Cardiac muscle cell (in vitro differentiated cells and primary cell): ENCODE measurements around the gene OR4D11. TPM values are rescaled to one million over a fixed set of nuclear protein-coding genes. Genes with fewer than 3 reads are reported as not detected.

ENCODE experiments used
- DNase-seq, 2 donors: peaks; one replicate each; pipeline versions ENCODE4 v3.0.0 to v3.0.0-alpha.2; 2010 to 2017; ENCODE audit warnings: low read depth in 1 of 2, low spot score in 1 of 2
- H3K27ac ChIP-seq: fragments of 200-600 bp; sonication (generic); 2 replicates; pipeline ENCODE4 v1.5.1; 2016
- H3K27me3 ChIP-seq: fragments of 200-600 bp; sonication (generic); 2 replicates; pipeline ENCODE4 v1.6.0; 2016; ENCODE audit warnings: control low read depth
- H3K36me3 ChIP-seq: fragments of 200-600 bp; sonication (generic); 2 replicates; pipeline ENCODE4 v1.5.1; 2016; ENCODE audit warnings: control low read depth
- H3K4me1 ChIP-seq: fragments of 200-600 bp; sonication (generic); 2 replicates; pipeline ENCODE4 v1.8.1; 2017; ENCODE audit warnings: low read depth, mild to moderate bottlenecking, mixed run types
- H3K4me3 ChIP-seq: fragments of 200-600 bp; sonication (generic); 2 replicates; pipeline ENCODE4 v1.5.1; 2016; ENCODE audit warnings: mild to moderate bottlenecking
- H3K9me3 ChIP-seq: fragments of 200-600 bp; sonication (generic); 2 replicates; pipeline ENCODE4 v1.5.1; 2017; ENCODE audit warnings: low read depth, mild to moderate bottlenecking, control low read depth
- CTCF ChIP-seq: IDR thresholded peaks from 2 replicates; pipeline ENCODE4 v1.5.1; 2012; ENCODE audit warnings: low read depth, mild to moderate bottlenecking, low read length
- polyA plus RNA-seq: library from polyadenylated mRNA; unstranded; fragments of >200 nt; fragmentation: Nextera tagmentation; extraction: Ambion mirVana; gene quantifications from 2 replicates; pipeline ENCODE4 v1.2.1, GENCODE V29; 2016
- total RNA-seq: library from RNA; depleted of rRNA; stranded (reverse); fragments of >200 nt; gene quantifications from 2 replicates; pipeline ENCODE4 v1.2.3, GENCODE V29; 2016

OR4D11 gene
- total and polyA plus RNA-seq, 2 experiments from 2014 or later, result not detected

GRCh38 chr11:59553323-59553722 is 49.9 kb downstream of the OR4D11 start:
- TF ChIP-seq CTCF, result no peak
- Histone ChIP-seq H3K36me3 (no peaks in the 10 kb centered on the region), H3K9me3 (no peaks in the 10 kb centered on the region), H3K27ac (no peak overlapping the region), H3K27me3 (no peaks in the 10 kb centered on the region), H3K4me1 (peaks cover 8% of the 10 kb centered on the region), H3K4me3 (no peak overlapping the region)
- DNase-seq, result no peak

Other genes starting within 250 kb of the OR4D11 start
- not detected in 2 replicates for gene OR5AN1, start 144.7 kb upstream of the OR4D11 start, total RNA-seq
- gene OR5AN1, start 144.7 kb upstream of the OR4D11 start, polyA plus RNA-seq, result not detected in 2 replicates
- not detected in 2 replicates for gene OR5A2, start 77.2 kb upstream of the OR4D11 start, total RNA-seq
- gene OR5A2, start 77.2 kb upstream of the OR4D11 start, polyA plus RNA-seq, result not detected in 2 replicates
- not detected in 2 replicates for gene OR5A1, start 67.1 kb upstream of the OR4D11 start, total RNA-seq
- gene OR5A1, start 67.1 kb upstream of the OR4D11 start, polyA plus RNA-seq, result not detected in 2 replicates
- not detected in 2 replicates for gene OR4D6, start 46.6 kb upstream of the OR4D11 start, total RNA-seq
- not detected in 2 replicates for gene OR4D6, start 46.6 kb upstream of the OR4D11 start, polyA plus RNA-seq
- not detected in 2 replicates for gene OR4D10, start 30.3 kb upstream of the OR4D11 start, total RNA-seq
- gene OR4D10, start 30.3 kb upstream of the OR4D11 start, polyA plus RNA-seq, result not detected in 2 replicates
- gene OR4D9, start 8.0 kb downstream of the OR4D11 start, total RNA-seq, result not detected in 2 replicates
- gene OR4D9, start 8.0 kb downstream of the OR4D11 start, polyA plus RNA-seq, result not detected in 2 replicates
- gene OSBP, start 112.2 kb downstream of the OR4D11 start, total RNA-seq, result 20.6 and 27.3 TPM in 2 replicates
- gene OSBP, start 112.2 kb downstream of the OR4D11 start, polyA plus RNA-seq, result 30.7 and 39.8 TPM in 2 replicates
- 7.9 and 10.9 TPM in 2 replicates for gene PATL1, start 165.5 kb downstream of the OR4D11 start, total RNA-seq
- 11.4 and 15.8 TPM in 2 replicates for gene PATL1, start 165.5 kb downstream of the OR4D11 start, polyA plus RNA-seq
- not detected in 2 replicates for gene OR10V1, start 210.3 kb downstream of the OR4D11 start, total RNA-seq
- not detected in 2 replicates for gene OR10V1, start 210.3 kb downstream of the OR4D11 start, polyA plus RNA-seq